Measurements from ENCODE around the gene ERCC2.
"Not testable (repeated sequence)": the region's sequence is repeated elsewhere in the genome, so short reads cannot be mapped to it uniquely, and the experiment has no call there.

The ERCC2 gene

DNA sequence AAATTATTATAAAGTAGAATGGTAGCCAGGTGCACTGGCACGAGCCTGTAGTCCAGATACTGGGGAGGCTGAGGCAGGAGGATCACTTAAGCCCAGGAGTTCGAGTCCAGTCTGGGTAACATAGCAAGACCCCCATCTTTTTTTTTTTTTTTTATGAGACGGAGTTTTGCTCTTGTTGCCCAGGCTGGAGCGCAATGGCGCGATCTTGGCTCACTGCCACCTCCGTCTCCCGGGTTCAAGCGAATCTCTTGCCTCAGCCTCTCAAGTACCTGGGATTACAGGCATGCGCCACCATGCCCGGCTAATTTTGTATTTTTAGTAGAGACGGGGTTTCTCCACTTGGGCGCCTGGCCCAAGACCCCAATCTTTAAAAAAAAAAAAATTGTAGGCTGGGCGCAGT, 58.1 kb downstream of the ERCC2 start:
- DNase-seq (ENCODE audit: low spot score in 2 of 2); H3K4me1 Mint-ChIP-seq; H3K9me3 Mint-ChIP-seq; H3K27ac Mint-ChIP-seq; H3K36me3 Mint-ChIP-seq; ATAC-seq; H3K4me3 Mint-ChIP-seq: not testable (repeated sequence)

DNA sequence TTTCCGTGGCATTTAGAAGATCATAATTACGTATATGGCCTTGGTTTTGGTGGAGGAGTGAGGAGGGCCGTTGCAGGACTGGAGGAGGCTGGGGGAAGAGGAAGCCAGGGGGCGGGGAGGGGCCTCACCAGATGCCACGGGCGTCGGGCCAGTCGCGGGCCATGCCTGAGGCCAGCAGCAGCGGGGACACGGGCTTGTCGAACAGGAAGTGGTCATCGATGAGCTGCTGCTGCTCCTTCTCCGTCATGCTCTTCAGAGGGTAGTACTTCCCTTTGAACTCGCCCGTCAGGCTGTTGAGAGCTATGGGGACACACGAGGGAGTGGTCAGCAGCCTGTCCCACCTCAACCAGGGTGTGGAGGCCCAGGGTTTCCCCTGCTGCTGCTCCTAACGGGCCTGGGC, 58.8 kb downstream of the ERCC2 start:
- Mint-ChIP-seq H3K27ac (no peak overlapping the region), H3K4me1 (no peaks in the 10 kb centered on the region), H3K4me3 (no peak overlapping the region), H3K36me3 (peaks cover 5% of the 10 kb centered on the region), H3K9me3 (no peaks in the 10 kb centered on the region)
- ATAC-seq: no peak
- DNase-seq (ENCODE audit: low spot score in 2 of 2): no peak

DNA sequence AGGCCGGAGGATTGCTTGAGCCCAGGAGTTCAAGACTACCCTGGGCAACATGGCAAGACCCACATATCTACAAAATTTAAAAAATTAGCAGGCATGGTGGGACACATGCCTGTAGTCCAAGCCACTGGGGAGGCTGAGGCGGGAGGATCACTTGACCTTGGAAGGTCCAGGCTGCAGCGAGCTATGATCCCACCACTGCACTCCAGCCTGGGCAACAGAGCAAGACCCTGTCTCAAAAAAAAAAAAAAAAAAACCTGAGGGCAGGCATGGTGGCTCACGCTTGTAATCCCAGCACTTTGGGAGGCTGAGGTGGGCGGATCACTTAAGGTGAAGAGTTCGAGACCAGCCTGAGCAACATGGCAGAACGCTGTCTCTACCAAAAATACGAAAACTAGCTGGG, 61.1 kb downstream of the ERCC2 start:
- not testable (repeated sequence) for DNase-seq (ENCODE audit: low spot score in 2 of 2); H3K4me3 Mint-ChIP-seq; H3K27ac Mint-ChIP-seq; H3K9me3 Mint-ChIP-seq; H3K36me3 Mint-ChIP-seq; ATAC-seq; H3K4me1 Mint-ChIP-seq

DNA sequence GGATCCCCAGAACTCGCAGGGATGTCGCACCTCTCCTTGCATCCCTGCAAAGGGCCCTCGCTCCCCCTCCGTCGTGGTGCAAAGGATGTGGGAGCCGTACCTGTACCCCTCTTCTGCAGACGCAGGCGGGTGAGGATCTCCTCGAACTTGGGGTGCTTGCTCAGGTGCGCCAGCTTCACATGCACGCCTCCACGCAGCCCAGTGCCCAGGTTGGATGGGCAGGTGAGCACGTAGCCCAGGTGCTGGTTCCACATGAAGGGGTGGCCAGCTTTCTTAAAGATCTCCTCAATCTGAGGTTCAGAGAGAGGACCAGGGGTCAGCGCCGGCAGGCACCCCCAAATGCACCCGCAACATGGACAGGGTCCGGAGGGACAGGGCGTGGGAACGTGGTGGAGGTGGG, 63.0 kb downstream of the ERCC2 start:
- peaks cover 3% of the 10 kb centered on the region for H3K9me3 Mint-ChIP-seq
- H3K4me3 Mint-ChIP-seq: no peak overlapping the region
- peaks cover 13% of the 10 kb centered on the region for H3K36me3 Mint-ChIP-seq
- DNase-seq (ENCODE audit: low spot score in 2 of 2) (no peak), ATAC-seq (no peak)
- peak overlapping the region; percentile 69 for H3K27ac Mint-ChIP-seq
- H3K4me1 Mint-ChIP-seq: peaks cover 6% of the 10 kb centered on the region

DNA sequence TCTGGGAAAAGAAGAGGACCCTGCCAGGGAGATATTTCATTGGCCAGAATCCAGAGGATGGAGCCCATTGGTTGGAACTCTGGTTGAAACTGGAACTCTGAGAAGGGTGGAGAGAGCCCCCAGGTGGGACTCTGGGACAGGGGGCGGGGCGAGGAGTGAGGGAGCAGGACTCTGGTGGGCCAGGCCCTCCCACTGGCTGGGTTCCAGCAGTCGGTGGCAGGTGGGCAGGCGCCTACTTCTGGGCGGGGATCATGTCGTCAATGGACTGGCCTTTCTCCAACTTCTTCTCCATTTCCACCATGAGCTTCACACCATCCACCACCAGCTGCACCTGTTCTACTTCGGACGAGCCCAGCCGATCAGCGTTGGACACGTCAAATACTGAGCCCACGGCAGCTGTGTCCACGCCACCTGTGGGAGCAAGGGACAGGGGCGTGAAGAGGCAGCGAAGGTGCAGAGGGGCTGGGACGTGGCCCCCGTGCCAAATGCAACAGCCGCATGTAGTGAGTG, 63.8 kb downstream of the ERCC2 start:
- Mint-ChIP-seq H3K4me3 (no peak overlapping the region), H3K27ac (no peak overlapping the region), H3K9me3 (peaks cover 3% of the 10 kb centered on the region), H3K4me1 (peaks cover 6% of the 10 kb centered on the region), H3K36me3 (peaks cover 13% of the 10 kb centered on the region)
- no peak for DNase-seq (ENCODE audit: low spot score in 2 of 2)
- ATAC-seq: no peak

DNA sequence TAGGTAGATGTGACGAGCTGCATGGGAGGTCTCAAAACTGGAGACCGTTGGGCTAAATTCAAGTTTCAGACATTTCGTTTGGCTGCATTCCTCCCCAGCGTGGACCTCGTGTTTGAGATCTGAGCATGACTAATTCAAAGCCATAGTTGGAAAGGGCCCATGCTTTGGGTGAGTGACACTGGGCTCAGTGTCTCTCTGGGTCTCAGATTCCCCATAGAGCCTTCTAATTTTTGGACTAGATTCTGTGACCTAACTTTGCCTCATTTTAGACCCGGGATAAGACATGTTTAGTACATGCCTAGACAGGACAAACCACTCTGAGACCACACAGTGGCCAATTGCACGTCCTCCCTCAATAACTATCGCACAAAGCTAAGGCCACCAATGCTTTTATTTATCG, 64.3 kb downstream of the ERCC2 start:
- H3K27ac Mint-ChIP-seq: no peak overlapping the region
- peaks cover 3% of the 10 kb centered on the region for H3K9me3 Mint-ChIP-seq
- no peak overlapping the region for H3K4me3 Mint-ChIP-seq
- peaks cover 6% of the 10 kb centered on the region for H3K4me1 Mint-ChIP-seq
- ATAC-seq (no peak), DNase-seq (ENCODE audit: low spot score in 2 of 2) (no peak)
- peaks cover 13% of the 10 kb centered on the region for H3K36me3 Mint-ChIP-seq

DNA sequence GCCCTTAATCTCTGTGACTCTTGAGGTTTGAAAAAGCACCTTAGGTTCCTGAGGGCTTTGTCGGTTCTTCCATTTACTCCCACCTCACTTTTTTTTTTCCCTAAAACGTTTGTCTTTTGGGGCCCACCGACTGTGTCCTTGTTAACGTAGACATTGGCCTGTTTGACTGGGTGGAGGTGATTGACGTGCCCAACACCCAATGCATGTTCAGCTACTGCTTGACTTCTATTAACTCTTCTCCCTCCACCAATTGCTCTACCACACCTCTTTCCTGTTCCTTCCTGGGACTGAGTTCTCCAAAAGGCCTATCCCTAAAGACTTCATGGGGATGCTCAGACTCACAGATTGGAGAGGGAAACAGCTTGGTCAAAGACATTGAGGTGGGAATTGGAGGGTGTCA, 65.0 kb downstream of the ERCC2 start:
- ATAC-seq (no peak), DNase-seq (ENCODE audit: low spot score in 2 of 2) (no peak)
- peaks cover 3% of the 10 kb centered on the region for H3K9me3 Mint-ChIP-seq
- no peak overlapping the region for H3K4me3 Mint-ChIP-seq
- peaks cover 6% of the 10 kb centered on the region for H3K4me1 Mint-ChIP-seq
- peak overlapping the region; percentile 0 for H3K27ac Mint-ChIP-seq
- peaks cover 13% of the 10 kb centered on the region for H3K36me3 Mint-ChIP-seq

DNA sequence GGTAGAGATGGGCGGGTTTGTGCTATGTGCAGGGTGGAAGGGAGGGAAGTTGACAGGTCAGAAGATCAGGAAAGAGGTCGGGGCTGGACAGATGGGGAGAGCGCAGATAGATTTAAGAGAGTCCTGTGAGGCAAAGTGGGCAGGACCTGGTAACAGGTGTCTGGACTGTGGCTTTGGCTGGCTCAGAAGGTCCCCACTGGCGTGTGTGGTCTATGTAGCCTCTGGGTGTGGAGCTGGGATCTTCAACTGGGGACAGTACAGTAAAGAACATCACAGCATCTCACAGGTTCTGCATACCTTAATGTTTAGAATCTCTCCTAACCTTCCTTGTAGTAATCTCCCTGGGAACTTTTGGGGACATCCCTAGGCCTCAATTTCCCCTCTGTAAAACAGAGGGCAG, 65.4 kb downstream of the ERCC2 start:
- Mint-ChIP-seq H3K9me3 (peaks cover 3% of the 10 kb centered on the region), H3K27ac (peak overlapping the region; percentile 0), H3K36me3 (peaks cover 13% of the 10 kb centered on the region), H3K4me3 (no peak overlapping the region), H3K4me1 (peaks cover 6% of the 10 kb centered on the region)
- DNase-seq (ENCODE audit: low spot score in 2 of 2) (no peak), ATAC-seq (no peak)

DNA sequence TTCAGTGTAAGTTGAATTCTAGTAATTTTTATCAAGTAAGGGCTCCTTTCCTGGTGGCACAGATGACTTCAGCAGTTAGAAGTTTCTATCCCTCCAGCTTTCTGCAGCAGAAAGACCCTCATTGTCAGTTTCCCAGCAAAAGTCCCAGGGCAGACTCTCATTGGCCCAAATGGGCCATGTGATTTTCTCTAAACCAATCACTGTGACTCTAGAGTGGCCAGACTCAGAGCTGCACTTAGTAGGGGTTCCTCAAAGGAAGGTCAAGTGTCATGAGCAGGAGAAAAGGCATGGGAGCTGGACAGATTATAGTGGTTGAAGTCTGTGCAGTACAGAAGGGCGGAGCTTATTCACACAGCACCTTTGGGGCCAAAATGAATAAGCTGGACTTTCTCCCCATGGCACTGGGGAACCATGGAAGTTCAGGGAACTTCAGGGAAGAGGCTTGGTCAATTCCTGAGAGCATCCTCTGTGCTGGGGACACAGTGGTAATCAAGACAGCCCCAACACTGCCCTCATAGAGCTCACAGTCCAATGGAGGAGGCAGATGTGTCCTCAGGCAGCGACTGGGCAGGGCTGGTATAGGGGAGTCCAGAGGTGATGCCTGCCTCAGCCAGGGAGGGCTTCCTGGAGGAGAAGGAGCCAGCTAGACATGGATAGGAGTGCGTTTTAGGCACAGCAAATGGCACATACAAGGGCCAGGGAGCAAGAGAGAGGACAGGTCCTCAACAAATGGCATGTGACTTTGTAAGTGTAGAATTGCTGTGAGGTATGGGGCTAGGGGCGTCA, 66.0 kb downstream of the ERCC2 start:
- Mint-ChIP-seq H3K36me3 (peaks cover 14% of the 10 kb centered on the region), H3K4me1 (peaks cover 6% of the 10 kb centered on the region), H3K27ac (peak overlapping the region; percentile 0), H3K9me3 (peaks cover 3% of the 10 kb centered on the region), H3K4me3 (no peak overlapping the region)
- DNase-seq (ENCODE audit: low spot score in 2 of 2): no peak
- ATAC-seq: no peak

DNA sequence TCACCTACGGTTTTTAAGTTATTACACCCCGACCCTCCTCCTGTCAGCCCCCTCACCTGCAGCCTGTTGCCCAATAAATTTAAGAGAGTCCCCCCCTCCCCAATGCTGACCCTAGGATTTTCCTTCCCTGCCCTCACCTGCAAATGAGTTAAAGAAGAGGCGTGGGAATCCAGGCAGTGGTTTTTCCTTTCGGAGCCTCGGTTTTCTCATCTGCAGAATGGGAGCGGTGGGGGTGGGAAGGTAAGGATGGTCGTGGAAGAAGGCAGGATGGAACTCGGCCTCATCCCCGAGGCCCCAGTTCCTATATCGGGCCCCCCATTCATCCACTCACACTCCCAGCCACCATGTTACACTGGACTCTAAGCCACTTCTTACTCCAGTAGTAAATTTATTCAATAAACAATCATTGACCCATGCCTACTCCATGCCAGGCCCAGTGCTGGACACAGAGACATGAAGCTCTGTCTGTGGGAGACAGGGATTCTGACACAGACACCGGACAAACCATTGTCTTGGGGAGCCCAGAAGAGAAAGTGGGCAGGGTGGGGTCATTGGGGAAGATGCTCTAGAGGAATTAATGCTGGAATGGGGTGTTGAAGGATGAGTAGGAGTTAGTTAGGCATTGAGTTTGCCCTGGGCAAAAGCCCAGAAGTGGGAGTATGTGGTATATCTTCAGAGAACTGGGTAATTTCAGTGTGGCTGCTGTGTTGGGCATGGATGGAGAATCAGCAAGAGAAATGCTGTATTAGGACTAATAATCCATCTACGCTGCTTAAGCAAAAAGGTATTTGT, 66.9 kb downstream of the ERCC2 start:
- no peak overlapping the region for H3K4me3 Mint-ChIP-seq

DNA sequence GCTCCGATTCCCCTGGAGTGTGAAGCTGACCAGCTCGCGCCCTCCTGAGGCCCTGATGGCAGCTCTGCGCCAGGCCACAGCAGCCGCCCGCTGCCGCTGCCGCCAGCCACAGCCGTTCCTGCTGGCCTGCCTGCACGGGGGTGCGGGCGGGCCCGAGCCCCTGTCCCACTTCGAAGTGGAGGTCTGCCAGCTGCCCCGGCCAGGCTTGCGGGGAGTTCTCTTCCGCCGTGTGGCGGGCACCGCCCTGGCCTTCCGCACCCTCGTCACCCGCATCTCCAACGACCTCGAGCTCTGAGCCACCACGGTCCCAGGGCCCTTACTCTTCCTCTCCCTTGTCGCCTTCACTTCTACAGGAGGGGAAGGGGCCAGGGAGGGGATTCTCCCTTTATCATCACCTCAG, 68.0 kb downstream of the ERCC2 start:
- Mint-ChIP-seq H3K4me1 (peaks cover 6% of the 10 kb centered on the region), H3K27ac (no peak overlapping the region), H3K9me3 (peaks cover 3% of the 10 kb centered on the region), H3K36me3 (peaks cover 26% of the 10 kb centered on the region), H3K4me3 (no peak overlapping the region)
- DNase-seq (ENCODE audit: low spot score in 2 of 2): no peak
- no peak for ATAC-seq

More for the DNA sequence above, 66.9 kb downstream of the ERCC2 start:
- Mint-ChIP-seq H3K27ac (no peak overlapping the region), H3K9me3 (peaks cover 3% of the 10 kb centered on the region), H3K4me1 (peaks cover 6% of the 10 kb centered on the region), H3K36me3 (peaks cover 23% of the 10 kb centered on the region)
- DNase-seq (ENCODE audit: low spot score in 2 of 2) (no peak), ATAC-seq (no peak)

All from stimulated activated effector memory CD8-positive, alpha-beta T cell treated with anti-CD3 and anti-CD28 coated beads, Interleukin-12 subunit alpha, Interleukin-12 subunit beta, amount 100 ng/mL, for 72 hours (primary cell).